Measurements from ENCODE around the gene FSIP1.

Gene FSIP1

GRCh38 chr15:39602143-39602542 is 180.5 kb downstream of the FSIP1 start:
- H3K27me3 ChIP-seq (replicated peaks; ENCODE audit: control insufficient read depth, insufficient read depth, low read length) = no peaks in the 10 kb centered on the region
- no peaks in the 10 kb centered on the region for H3K36me3 ChIP-seq (ENCODE audit: control insufficient read depth, insufficient read depth, low read length)
- peak; percentile 38 for TF ChIP-seq CTCF (IDR thresholded peaks at IDR 0.05; ENCODE audit: insufficient read depth, low read length, poor library complexity, severe bottlenecking)
- no peak for DNase-seq (ENCODE audit: extremely low read depth, insufficient read length)
- no peak overlapping the region for H3K4me3 ChIP-seq (replicated peaks; ENCODE audit: low read depth, low read length)

- no peak for DNase-seq (ENCODE audit: extremely low read depth, insufficient read length)
Observed at GRCh38 chr15:39599871-39600270, 182.8 kb downstream of the FSIP1 start.

GRCh38 chr15:39598958-39599845 is 183.4 kb downstream of the FSIP1 start:
- Histone ChIP-seq H3K27me3 (replicated peaks; ENCODE audit: control insufficient read depth, insufficient read depth, low read length) (no peaks in the 10 kb centered on the region), H3K36me3 (ENCODE audit: control insufficient read depth, insufficient read depth, low read length) (no peaks in the 10 kb centered on the region), H3K4me3 (replicated peaks; ENCODE audit: low read depth, low read length) (no peak overlapping the region)
- no peak for TF ChIP-seq CTCF (IDR thresholded peaks at IDR 0.05; ENCODE audit: insufficient read depth, low read length, poor library complexity, severe bottlenecking)
- no peak for DNase-seq (ENCODE audit: extremely low read depth, insufficient read length)

More at GRCh38 chr15:39599871-39600270, 182.8 kb downstream of the FSIP1 start:
- H3K4me3 ChIP-seq (replicated peaks; ENCODE audit: low read depth, low read length) = no peak overlapping the region
- TF ChIP-seq CTCF (IDR thresholded peaks at IDR 0.05; ENCODE audit: insufficient read depth, low read length, poor library complexity, severe bottlenecking) = no peak
- H3K36me3 ChIP-seq (ENCODE audit: control insufficient read depth, insufficient read depth, low read length) = no peaks in the 10 kb centered on the region
- no peaks in the 10 kb centered on the region for H3K27me3 ChIP-seq (replicated peaks; ENCODE audit: control insufficient read depth, insufficient read depth, low read length)

- no peak for DNase-seq (ENCODE audit: extremely low read depth, insufficient read length)
- no peaks in the 10 kb centered on the region for H3K36me3 ChIP-seq (ENCODE audit: control insufficient read depth, insufficient read depth, low read length)
Observed at GRCh38 chr15:39598186-39598850, 184.3 kb downstream of the FSIP1 start.

GRCh38 chr15:39597751-39598185 is 184.9 kb downstream of the FSIP1 start:
- no peaks in the 10 kb centered on the region for H3K27me3 ChIP-seq (replicated peaks; ENCODE audit: control insufficient read depth, insufficient read depth, low read length)
- no peak overlapping the region for H3K4me3 ChIP-seq (replicated peaks; ENCODE audit: low read depth, low read length)
- no peak for TF ChIP-seq CTCF (IDR thresholded peaks at IDR 0.05; ENCODE audit: insufficient read depth, low read length, poor library complexity, severe bottlenecking)
- no peak for DNase-seq (ENCODE audit: extremely low read depth, insufficient read length)
- no peaks in the 10 kb centered on the region for H3K36me3 ChIP-seq (ENCODE audit: control insufficient read depth, insufficient read depth, low read length)

More at GRCh38 chr15:39598186-39598850, 184.3 kb downstream of the FSIP1 start:
- H3K4me3 ChIP-seq (replicated peaks; ENCODE audit: low read depth, low read length) = no peak overlapping the region
- no peaks in the 10 kb centered on the region for H3K27me3 ChIP-seq (replicated peaks; ENCODE audit: control insufficient read depth, insufficient read depth, low read length)
- TF ChIP-seq CTCF (IDR thresholded peaks at IDR 0.05; ENCODE audit: insufficient read depth, low read length, poor library complexity, severe bottlenecking) = no peak

All from GM06990 (cell line).